ENCODE measurements around the gene GAPVD1.

DNA sequence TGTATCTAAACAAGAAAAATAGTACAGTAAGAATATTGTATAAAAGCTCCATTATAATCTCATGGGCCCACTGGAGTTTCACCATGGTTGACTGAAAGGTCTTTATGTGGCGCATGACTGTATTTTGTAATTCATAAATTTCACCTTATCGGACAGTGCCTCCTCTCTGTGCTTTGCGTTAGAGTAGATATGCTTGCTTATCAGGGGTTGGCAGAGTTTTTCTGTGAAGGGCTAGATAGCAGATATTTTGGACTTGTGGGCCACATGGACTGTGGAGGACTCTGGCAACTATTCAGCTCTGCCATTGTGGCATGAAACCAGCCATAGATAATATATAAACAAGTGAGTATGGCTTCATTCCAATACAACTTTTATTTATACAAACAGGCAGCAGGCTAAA is 23.2 kb downstream of the GAPVD1 start:
- TF ChIP-seq, protein P1, sequence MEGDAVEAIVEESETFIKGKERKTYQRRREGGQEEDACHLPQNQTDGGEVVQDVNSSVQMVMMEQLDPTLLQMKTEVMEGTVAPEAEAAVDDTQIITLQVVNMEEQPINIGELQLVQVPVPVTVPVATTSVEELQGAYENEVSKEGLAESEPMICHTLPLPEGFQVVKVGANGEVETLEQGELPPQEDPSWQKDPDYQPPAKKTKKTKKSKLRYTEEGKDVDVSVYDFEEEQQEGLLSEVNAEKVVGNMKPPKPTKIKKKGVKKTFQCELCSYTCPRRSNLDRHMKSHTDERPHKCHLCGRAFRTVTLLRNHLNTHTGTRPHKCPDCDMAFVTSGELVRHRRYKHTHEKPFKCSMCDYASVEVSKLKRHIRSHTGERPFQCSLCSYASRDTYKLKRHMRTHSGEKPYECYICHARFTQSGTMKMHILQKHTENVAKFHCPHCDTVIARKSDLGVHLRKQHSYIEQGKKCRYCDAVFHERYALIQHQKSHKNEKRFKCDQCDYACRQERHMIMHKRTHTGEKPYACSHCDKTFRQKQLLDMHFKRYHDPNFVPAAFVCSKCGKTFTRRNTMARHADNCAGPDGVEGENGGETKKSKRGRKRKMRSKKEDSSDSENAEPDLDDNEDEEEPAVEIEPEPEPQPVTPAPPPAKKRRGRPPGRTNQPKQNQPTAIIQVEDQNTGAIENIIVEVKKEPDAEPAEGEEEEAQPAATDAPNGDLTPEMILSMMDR (IDR thresholded peaks at IDR 0.05 in 2 of 3, conservative IDR thresholded peaks at IDR 0.05 in 1 of 3; ENCODE audit: borderline replicate concordance in 1 of 3, insufficient read depth in 1 of 3, low read depth in 2 of 3, low read length in 2 of 3): no peak
- no peak for TF ChIP-seq EZH2phosphoT487 (IDR thresholded peaks at IDR 0.05; ENCODE audit: borderline replicate concordance)
- no peak for TF ChIP-seq TCF7L2 (IDR thresholded peaks at IDR 0.05; ENCODE audit: borderline replicate concordance, extremely low read depth, insufficient read depth, insufficient read length)
- TF ChIP-seq CEBPB (IDR thresholded peaks at IDR 0.05; ENCODE audit: low read depth): no peak
- TF ChIP-seq EZH2 (IDR thresholded peaks at IDR 0.05): no peak
- TF ChIP-seq, protein P2, sequence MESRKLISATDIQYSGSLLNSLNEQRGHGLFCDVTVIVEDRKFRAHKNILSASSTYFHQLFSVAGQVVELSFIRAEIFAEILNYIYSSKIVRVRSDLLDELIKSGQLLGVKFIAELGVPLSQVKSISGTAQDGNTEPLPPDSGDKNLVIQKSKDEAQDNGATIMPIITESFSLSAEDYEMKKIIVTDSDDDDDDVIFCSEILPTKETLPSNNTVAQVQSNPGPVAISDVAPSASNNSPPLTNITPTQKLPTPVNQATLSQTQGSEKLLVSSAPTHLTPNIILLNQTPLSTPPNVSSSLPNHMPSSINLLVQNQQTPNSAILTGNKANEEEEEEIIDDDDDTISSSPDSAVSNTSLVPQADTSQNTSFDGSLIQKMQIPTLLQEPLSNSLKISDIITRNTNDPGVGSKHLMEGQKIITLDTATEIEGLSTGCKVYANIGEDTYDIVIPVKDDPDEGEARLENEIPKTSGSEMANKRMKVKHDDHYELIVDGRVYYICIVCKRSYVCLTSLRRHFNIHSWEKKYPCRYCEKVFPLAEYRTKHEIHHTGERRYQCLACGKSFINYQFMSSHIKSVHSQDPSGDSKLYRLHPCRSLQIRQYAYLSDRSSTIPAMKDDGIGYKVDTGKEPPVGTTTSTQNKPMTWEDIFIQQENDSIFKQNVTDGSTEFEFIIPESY (IDR thresholded peaks at IDR 0.05; ENCODE audit: extremely low read depth, insufficient replicate concordance, low read length): no peak
- no peak for TF ChIP-seq POLR2A (IDR thresholded peaks at IDR 0.05; ENCODE audit: borderline replicate concordance, extremely low read depth, insufficient read depth, insufficient read length)
- TF ChIP-seq FOSL1 (IDR thresholded peaks at IDR 0.05; ENCODE audit: low read depth): no peak
